Activated gamma-delta T cell treated with anti-CD3 and anti-CD28 coated beads, Interleukin-2, amount 50 U/mL, for 16 hours (primary cell): Measurements from ENCODE around the gene COL24A1.
"Not testable (repeated sequence)": the region's sequence is repeated elsewhere in the genome, so short reads cannot be mapped to it uniquely, and the experiment has no call there.

Experiments
- DNase-seq: peaks from one replicate; pipeline ENCODE4 v3.0.0-alpha.2; 2020; ENCODE audit warnings: low read depth

The COL24A1 gene

GRCh38 chr1:86072474-86072873 lies 84.1 kb downstream of the COL24A1 start:
- not testable (repeated sequence) for DNase-seq

DNA sequence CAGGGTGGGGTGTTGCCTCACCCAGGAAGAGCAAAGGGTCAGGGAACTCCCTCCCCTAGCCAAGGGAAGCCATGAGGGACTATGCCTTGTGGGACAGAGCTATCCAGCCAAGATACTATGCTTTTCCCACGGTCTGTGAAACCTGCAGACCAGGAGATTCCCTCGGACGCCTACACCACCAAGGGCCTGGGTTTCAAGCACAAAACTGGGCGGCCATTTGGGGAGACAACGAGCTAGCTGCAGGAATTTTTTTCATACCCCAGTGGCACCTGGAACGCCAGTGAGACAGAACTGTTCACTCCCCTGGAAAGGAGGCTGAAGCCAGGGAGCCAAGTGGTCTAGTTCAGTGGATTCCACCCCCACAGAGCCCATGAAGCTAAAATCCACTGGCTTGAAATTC lies 84.7 kb downstream of the COL24A1 start:
- not testable (repeated sequence) for DNase-seq

GRCh38 chr1:86069757-86070145 lies 86.8 kb downstream of the COL24A1 start:
- DNase-seq = no peak

- no peak for DNase-seq
These were observed 87.5 kb downstream of the COL24A1 start for GRCh38 chr1:86068841-86069756.

GRCh38 chr1:86068271-86068721 lies 88.3 kb downstream of the COL24A1 start:
- DNase-seq = no peak

- DNase-seq = no peak
These were observed 88.9 kb downstream of the COL24A1 start for GRCh38 chr1:86067626-86068025.

GRCh38 chr1:86064899-86065298 lies 91.7 kb downstream of the COL24A1 start:
- DNase-seq = no peak

- DNase-seq = no peak
These were observed 92.9 kb downstream of the COL24A1 start for GRCh38 chr1:86063721-86064120.

DNA sequence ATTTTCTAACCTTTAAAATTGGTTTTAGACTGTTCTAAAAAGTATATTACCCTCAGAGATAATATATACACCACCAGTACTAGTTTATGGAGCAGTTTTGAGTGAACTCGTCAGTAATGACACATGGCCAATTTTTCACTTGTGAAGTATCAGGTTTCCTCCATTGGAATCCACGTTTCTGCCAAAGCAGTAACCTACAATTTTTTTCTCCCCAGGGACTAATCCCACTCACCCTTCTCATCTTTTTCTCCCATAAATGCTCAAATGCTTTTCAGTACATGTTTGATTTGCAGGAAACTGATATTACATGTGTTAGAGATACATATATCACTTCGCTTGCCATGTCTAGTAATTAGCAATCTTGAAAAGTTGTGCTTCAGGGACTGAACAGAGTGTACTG lies 94.1 kb downstream of the COL24A1 start:
- no peak for DNase-seq

GRCh38 chr1:86061551-86061990 lies 95.0 kb downstream of the COL24A1 start:
- no peak for DNase-seq

- no peak for DNase-seq
These were observed 102.2 kb downstream of the COL24A1 start for GRCh38 chr1:86054396-86054795.

- DNase-seq = no peak
These were observed 103.4 kb downstream of the COL24A1 start for GRCh38 chr1:86052948-86053698.

DNA sequence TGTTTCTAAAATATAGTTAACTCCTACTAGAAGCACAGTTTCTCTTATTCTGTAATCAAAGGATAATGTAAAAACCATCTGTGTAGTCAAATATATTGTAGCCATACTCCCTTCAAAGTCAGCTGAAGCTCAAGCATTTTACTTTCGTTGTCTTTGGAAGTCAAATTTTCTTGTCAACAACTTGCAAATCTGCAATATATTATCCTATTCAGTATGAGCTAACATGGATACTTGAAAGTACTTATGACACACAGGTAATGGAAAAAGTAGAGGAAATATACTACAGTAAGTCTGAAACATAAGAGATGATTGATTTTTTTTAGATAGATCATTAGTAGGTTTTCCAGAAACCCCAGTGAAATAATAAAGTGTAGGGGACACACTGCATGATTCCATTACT lies 121.5 kb downstream of the COL24A1 start:
- no peak for DNase-seq

DNA sequence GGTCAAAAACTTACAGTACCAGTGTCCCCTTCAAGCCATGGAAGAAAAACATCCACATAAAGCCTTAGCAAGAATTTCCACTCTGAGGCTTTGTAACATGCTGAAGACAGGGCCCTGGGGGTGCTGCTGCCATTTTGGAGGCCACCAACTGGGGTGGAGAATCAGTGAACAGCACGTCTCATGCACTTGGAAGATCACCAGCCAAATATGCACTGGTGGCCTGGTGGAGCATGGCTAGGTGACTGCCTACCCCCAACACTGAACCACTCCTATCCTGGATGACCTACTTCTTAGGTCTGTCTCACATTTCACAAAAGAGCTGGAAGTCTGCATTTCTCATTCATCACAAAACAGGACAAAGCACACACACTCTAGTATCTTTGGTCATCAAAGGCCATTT lies 126.4 kb downstream of the COL24A1 start:
- no peak for DNase-seq

- no peak for DNase-seq
These were observed 138.2 kb downstream of the COL24A1 start for GRCh38 chr1:86018283-86018923.

- DNase-seq = no peak
These were observed 140.4 kb downstream of the COL24A1 start for GRCh38 chr1:86016076-86016759.

DNA sequence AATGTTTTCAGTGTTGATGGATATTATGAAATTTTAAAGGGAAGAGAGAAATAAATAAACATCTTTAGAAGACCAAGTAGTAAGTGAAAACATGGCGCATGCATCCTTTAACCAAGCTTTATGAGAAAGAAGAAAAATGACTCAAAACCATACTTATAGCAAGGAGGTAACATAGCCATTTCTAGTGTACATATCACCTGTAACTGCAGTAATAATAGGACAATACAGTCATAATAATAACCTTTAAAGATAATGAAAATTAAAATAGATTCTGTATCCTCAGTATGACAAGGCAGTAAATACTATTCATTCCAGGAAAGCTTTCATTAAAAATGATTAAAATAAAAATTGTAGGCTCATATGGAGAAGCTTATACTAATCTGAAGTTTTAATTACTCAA lies 141.2 kb downstream of the COL24A1 start:
- DNase-seq = no peak

- no peak for DNase-seq
These were observed 156.0 kb downstream of the COL24A1 start for GRCh38 chr1:86000601-86001000.

DNA sequence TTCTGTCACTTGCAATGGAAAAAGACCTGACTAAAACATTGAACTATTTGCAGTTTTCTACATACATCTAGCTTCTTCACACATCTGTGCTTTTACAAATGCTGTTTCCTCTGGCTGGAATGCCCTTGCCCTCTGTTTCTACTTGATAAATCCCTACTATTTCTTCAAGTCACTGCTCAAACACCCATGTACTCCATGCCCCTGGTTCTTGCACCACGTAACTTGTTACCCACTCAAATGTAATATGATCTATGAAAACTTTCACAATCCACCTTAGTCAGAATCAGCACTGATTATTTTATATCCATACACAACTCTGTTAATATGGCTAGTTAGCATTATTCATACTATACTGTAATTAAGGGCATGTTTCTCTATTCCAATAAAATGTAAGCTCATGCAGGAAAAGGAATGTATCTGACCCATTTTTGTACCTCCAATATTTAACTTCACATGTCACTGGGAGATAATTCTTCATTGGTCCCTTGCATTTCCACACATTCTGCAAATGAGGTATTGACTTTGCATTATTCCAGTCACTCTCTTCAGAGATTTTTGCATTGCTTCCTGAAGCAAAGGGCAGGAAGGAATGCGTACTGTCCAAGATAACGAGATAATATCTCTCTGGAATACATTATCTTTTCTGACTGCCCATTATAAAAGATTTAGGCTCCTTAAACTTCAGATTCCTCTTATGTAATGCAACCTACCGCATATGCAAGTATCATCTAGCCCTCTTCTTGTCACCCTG lies 158.3 kb downstream of the COL24A1 start:
- DNase-seq = no peak

DNA sequence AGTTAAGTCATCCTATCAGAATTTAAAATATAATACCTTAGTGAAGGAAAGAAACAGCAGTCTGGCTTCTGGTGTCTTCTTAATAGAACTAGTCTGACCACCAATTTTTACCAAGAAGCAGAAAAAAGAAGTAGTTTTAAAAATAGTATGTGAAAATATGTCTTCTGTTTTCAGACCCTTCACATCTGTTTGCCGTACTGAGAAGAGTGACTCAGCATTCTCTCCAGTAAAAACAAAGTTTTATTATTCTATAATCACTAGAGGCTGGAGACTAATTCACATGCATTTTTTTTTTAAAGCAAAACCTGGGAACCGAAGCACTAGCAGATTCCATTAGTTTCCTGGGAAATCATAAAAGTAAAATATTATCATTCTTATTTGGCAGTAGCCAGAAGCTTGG lies 163.8 kb downstream of the COL24A1 start:
- no peak for DNase-seq

GRCh38 chr1:85991261-85991660 lies 165.3 kb downstream of the COL24A1 start:
- DNase-seq = no peak
